Mesendoderm (in vitro differentiated cells): ENCODE results near the gene RASGRP1. TPM values are rescaled to one million over a fixed set of nuclear protein-coding genes. Genes with fewer than 3 reads are reported as not detected.
A peak's percentile ranks its signal among the peaks of the same experiment; 100 is the strongest.

Source experiments
- DNase-seq: peaks from one replicate; pipeline ENCODE4 v3.0.0; 2013
- H2AK5ac ChIP-seq: 2 replicates; pipeline ENCODE4 v1.6.1; 2013; ENCODE audit warnings: low read length, inconsistent platforms
- H2BK120ac ChIP-seq: 2 replicates; pipeline ENCODE4 v1.6.1; 2013; ENCODE audit warnings: low read depth, mild to moderate bottlenecking, low read length, moderate library complexity, mixed read lengths
- H2BK15ac ChIP-seq: replicated peaks from 2 replicates; pipeline ENCODE4 v1.6.1; 2013; ENCODE audit warnings: low read depth, mild to moderate bottlenecking, moderate library complexity
- H2BK5ac ChIP-seq: 2 replicates; pipeline ENCODE4 v1.6.1; 2013; ENCODE audit warnings: low read length, inconsistent platforms
- H3K18ac ChIP-seq: 2 replicates; pipeline ENCODE4 v1.6.1; 2013; ENCODE audit warnings: mild to moderate bottlenecking, low read length, mixed read lengths
- H3K23ac ChIP-seq: one replicate; pipeline ENCODE4 v1.6.1; 2013; ENCODE audit warnings: low read length
- H3K27ac ChIP-seq: 2 replicates; pipeline ENCODE4 v1.5.1; 2013; ENCODE audit warnings: low read depth, mild to moderate bottlenecking, inconsistent platforms, low read length, moderate library complexity
- H3K27me3 ChIP-seq: 2 replicates; pipeline ENCODE4 v1.6.1; 2013; ENCODE audit warnings: low read length, control low read depth, mild to moderate bottlenecking, inconsistent platforms; ENCODE audit not compliant: insufficient read depth, poor library complexity
- H3K36me3 ChIP-seq: 2 replicates; pipeline ENCODE4 v1.6.1; 2013; ENCODE audit warnings: low read length, inconsistent platforms; ENCODE audit not compliant: control insufficient read depth, insufficient read depth
- H3K4ac ChIP-seq: one replicate; pipeline ENCODE4 v1.6.1; 2013; ENCODE audit warnings: low read depth, mild to moderate bottlenecking, low read length, moderate library complexity
- H3K4me1 ChIP-seq: 2 replicates; pipeline ENCODE4 v1.6.1; 2013; ENCODE audit warnings: low read depth, low read length, inconsistent platforms; ENCODE audit not compliant: control insufficient read depth
- H3K4me2 ChIP-seq: 2 replicates; pipeline ENCODE4 v1.6.1; 2013; ENCODE audit warnings: low read length
- H3K4me3 ChIP-seq: 2 replicates; pipeline ENCODE4 v1.5.1; 2013; ENCODE audit warnings: mild to moderate bottlenecking, low read length
- H3K56ac ChIP-seq: one replicate; pipeline ENCODE4 v1.6.1; 2013; ENCODE audit warnings: low read length
- H3K79me1 ChIP-seq: 2 replicates; pipeline ENCODE4 v1.6.1; 2013; ENCODE audit warnings: low read length, inconsistent platforms
- H3K79me2 ChIP-seq: 2 replicates; pipeline ENCODE4 v1.6.1; 2013; ENCODE audit warnings: mild to moderate bottlenecking, low read length; ENCODE audit not compliant: control insufficient read depth, insufficient read depth
- H3K9ac ChIP-seq: 2 replicates; pipeline ENCODE4 v1.6.1; 2013; ENCODE audit warnings: low read length, inconsistent platforms
- H4K5ac ChIP-seq: one replicate; pipeline ENCODE4 v1.6.1; 2013; ENCODE audit warnings: low read length
- H4K8ac ChIP-seq: one replicate; pipeline ENCODE4 v1.6.1; 2013; ENCODE audit warnings: low read depth, mild to moderate bottlenecking, control low read depth, low read length, moderate library complexity
- WGBS: extraction: QIAGEN DNeasy Blood & Tissue Kit; methylation state at CpG from one replicate; pipeline ENCODE4 v1.1.7; 2013; ENCODE audit warnings: low lambda C conversion rate, missing lambda C conversion rate; ENCODE audit not compliant: insufficient coverage; ENCODE audit errors: extremely low coverage; 5-methylcytosine and 5-hydroxymethylcytosine counted together
- polyA plus RNA-seq, 2 experiments: library from polyadenylated mRNA; stranded (reverse); fragments of 200-250 nt; gene quantifications; one replicate each; pipeline ENCODE4 v1.2.3, GENCODE V29; 2013

Gene RASGRP1
- polyA plus RNA-seq (2013, experiment 1 of 2), result 0.32 TPM
- 0.42 TPM for polyA plus RNA-seq (2013, experiment 2 of 2)

DNA sequence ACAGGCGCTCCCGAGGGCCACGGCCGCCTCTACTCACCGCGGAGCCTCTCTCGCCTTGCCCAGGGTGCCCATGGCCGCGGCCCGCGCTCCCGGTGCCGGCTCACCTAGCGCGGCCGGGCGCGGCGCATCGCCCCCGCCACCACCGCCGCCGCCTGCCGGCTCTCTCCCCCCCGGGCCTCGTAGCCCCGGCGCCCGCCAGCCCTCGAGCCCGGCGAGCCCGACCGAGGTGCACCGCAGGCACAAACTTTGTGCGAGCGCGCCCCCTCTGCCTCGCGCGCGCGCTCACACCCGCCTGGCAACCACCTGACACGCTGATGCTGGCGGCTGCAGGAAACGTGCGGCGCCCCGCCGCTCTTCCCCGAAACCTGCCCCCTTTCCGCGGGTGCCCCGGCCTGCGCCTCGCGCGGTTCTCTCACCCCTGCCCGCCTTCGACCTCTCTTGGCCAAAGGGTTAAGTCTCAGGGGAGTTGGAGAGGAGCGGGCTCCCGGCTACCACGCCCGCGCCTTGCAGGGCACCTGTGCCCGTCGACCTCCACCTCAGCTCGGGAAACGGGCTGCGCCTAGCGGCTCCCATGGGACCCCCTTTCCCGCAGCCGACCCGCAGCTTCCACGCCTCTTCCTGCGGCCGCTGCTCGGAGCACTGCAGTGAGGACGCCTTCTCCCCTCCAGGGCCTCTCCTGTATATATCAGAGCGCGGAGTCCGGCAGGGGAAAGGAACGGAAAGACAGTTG lies at the start of gene RASGRP1:
TSS of gene RASGRP1 (minus strand) at position 258 of the 730 bp plus-strand sequence. CDS start at position 72, 186 bp downstream.
- no CpG with 5 or more reads among the region's 85 CpGs for WGBS
- Histone ChIP-seq H3K79me2 (no peaks in the 10 kb centered on the region), H3K4ac (no peak within 1 kb of the TSS), H2BK5ac (no peak within 1 kb of the TSS), H2BK120ac (no peak within 1 kb of the TSS), H3K4me1 (no peaks in the 10 kb centered on the region), H3K56ac (peak within 1 kb of the TSS; percentile 80), H3K23ac (no peak within 1 kb of the TSS), H3K79me1 (no peaks in the 10 kb centered on the region), H3K27me3 (peaks cover 15% of the 10 kb centered on the region), H3K4me2 (peak within 1 kb of the TSS; percentile 56), H3K36me3 (no peaks in the 10 kb centered on the region), H3K4me3 (peak within 1 kb of the TSS; percentile 31), H4K8ac (no peak within 1 kb of the TSS), H4K5ac (no peak within 1 kb of the TSS), H2BK15ac (no peak within 1 kb of the TSS), H2AK5ac (no peak within 1 kb of the TSS), H3K9ac (peak within 1 kb of the TSS; percentile 44), H3K27ac (no peak within 1 kb of the TSS), H3K18ac (peak within 1 kb of the TSS; percentile 15)
- peak; percentile 74 for DNase-seq

DNA sequence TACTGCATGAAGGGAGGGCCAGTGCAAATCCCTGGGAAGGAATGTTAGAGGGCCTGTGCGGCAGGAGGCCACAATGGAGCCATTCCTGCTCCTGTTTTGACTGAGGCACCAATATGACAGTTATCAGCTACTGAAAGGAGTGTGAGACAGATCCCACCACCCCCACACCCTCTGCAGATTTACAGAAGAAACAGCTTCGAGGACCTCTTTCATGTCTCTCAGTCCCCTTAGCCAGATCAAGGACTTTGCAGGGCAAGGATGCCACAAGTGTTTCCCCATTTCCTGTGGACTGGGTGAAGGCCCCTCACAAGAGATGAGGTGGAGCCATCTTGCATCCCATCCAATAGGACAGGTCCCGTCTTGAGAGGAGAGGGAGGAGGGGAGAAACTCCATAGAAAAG lies 48.5 kb upstream of the RASGRP1 start:
- no peak overlapping the region for H3K23ac ChIP-seq
- H2BK5ac ChIP-seq, result no peak overlapping the region
- no peaks in the 10 kb centered on the region for H3K27me3 ChIP-seq
- no peak overlapping the region for H3K4ac ChIP-seq
- H3K36me3 ChIP-seq, result no peaks in the 10 kb centered on the region
- no peaks in the 10 kb centered on the region for H3K79me1 ChIP-seq
- no peak overlapping the region for H2BK15ac ChIP-seq
- WGBS, result no CpG with 5 or more reads among the region's 3 CpGs
- H3K56ac ChIP-seq, result no peak overlapping the region
- no peak overlapping the region for H3K27ac ChIP-seq
- H3K18ac ChIP-seq, result no peak overlapping the region
- no peak overlapping the region for H3K4me2 ChIP-seq
- no peak overlapping the region for H3K9ac ChIP-seq
- no peaks in the 10 kb centered on the region for H3K79me2 ChIP-seq
- no peak overlapping the region for H4K8ac ChIP-seq
- DNase-seq, result peak; percentile 3
- H4K5ac ChIP-seq, result no peak overlapping the region
- no peak overlapping the region for H2BK120ac ChIP-seq
- H3K4me3 ChIP-seq, result no peak overlapping the region
- no peaks in the 10 kb centered on the region for H3K4me1 ChIP-seq
- H2AK5ac ChIP-seq, result no peak overlapping the region

DNA sequence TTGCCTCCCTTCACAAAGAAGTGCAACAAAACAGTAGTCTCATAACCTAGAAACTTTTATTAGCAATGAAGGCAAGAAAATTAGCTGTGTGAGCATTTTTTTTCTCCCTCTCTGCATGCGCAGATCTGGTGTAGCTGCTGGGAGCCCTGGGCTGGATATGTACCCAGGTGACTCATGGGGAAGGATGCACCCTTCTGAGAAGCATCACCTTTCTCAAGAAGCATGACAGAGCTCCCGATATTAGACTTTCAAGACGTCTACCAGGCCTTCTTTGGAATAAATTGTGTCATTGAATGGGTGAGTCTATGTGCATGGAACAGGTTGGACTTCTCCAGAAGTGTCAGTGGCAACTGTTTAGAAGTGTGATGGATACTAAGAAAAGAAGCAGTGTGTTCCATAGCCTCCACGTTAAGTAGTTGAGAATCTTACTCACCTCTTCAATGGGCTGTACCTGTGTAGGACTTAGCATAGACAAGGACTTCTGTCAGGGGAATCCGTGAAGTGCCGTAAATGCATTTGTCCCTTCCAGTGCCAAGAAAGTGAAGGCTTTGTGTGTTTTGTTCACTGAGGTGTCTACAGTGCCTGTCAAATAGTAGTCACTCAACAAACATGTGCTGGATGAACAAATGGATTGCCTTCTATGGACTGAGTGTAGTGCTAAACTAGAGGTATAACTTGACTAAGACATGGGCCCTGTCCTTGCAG lies 47.7 kb upstream of the RASGRP1 start:
- Histone ChIP-seq H4K8ac (no peak overlapping the region), H2AK5ac (no peak overlapping the region), H3K79me2 (no peaks in the 10 kb centered on the region), H3K27ac (no peak overlapping the region), H3K56ac (no peak overlapping the region), H2BK120ac (no peak overlapping the region), H3K4me1 (no peaks in the 10 kb centered on the region), H3K36me3 (no peaks in the 10 kb centered on the region), H3K9ac (no peak overlapping the region), H3K18ac (no peak overlapping the region), H2BK15ac (no peak overlapping the region), H3K4me3 (no peak overlapping the region), H3K79me1 (no peaks in the 10 kb centered on the region), H3K4ac (no peak overlapping the region), H2BK5ac (no peak overlapping the region), H4K5ac (no peak overlapping the region), H3K27me3 (no peaks in the 10 kb centered on the region), H3K4me2 (no peak overlapping the region), H3K23ac (no peak overlapping the region)
- no peak for DNase-seq
- WGBS, result no CpG with 5 or more reads among the region's 6 CpGs

DNA sequence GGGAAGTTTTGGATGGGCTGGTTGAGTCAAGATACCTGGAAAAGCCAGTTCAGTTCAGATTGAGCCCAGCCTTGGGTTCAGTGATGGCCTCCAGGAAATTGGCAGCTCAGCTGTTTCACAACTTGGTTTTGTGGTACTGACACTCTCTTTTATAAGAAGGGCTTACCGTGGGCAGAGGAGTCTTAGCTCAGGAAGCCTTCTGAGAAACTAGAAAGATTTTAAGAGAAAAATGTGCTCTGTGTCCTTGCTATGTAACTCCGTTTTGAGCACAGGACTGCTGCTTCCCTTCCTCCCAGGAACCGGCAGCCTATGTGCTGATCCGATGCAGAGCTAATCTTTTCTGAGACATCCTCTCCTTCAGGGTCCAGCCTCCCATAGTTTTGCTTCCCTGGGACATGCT lies 46.6 kb upstream of the RASGRP1 start:
- Histone ChIP-seq H3K36me3 (no peaks in the 10 kb centered on the region), H2BK5ac (no peak overlapping the region), H3K4ac (no peak overlapping the region), H4K8ac (no peak overlapping the region), H3K79me2 (no peaks in the 10 kb centered on the region), H3K4me2 (no peak overlapping the region), H3K4me1 (no peaks in the 10 kb centered on the region), H3K27ac (no peak overlapping the region), H2BK120ac (no peak overlapping the region), H3K18ac (no peak overlapping the region), H2AK5ac (no peak overlapping the region), H3K9ac (no peak overlapping the region), H3K79me1 (no peaks in the 10 kb centered on the region), H3K23ac (no peak overlapping the region), H3K56ac (no peak overlapping the region), H4K5ac (no peak overlapping the region), H2BK15ac (no peak overlapping the region), H3K4me3 (no peak overlapping the region), H3K27me3 (no peaks in the 10 kb centered on the region)
- no peak for DNase-seq
- no CpG with 5 or more reads among the region's 4 CpGs for WGBS

DNA sequence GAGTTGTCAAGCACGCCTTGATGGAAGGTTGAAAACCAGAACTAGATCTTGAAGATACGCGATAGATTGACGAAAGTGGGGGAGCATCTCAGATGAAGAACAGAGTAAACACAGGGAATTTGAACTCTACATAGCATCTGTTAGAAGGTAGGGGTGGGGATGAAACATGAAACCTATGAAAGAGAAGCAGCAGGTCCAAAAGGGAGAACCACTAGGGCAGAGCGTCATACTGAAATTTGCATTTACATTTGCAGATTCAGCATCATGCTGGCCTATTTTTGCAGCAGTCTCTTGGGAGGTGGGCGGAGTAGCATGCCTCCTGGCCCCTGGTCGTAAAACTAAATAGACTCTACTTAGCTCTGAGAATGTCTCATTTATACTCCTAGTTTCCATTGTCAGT lies 46.1 kb upstream of the RASGRP1 start:
- Histone ChIP-seq H3K23ac (no peak overlapping the region), H2BK120ac (no peak overlapping the region), H3K27ac (no peak overlapping the region), H3K4me1 (no peaks in the 10 kb centered on the region), H2AK5ac (no peak overlapping the region), H3K79me2 (no peaks in the 10 kb centered on the region), H4K5ac (no peak overlapping the region), H3K36me3 (no peaks in the 10 kb centered on the region), H3K4me2 (no peak overlapping the region), H2BK5ac (no peak overlapping the region), H2BK15ac (no peak overlapping the region), H3K4me3 (no peak overlapping the region), H3K27me3 (no peaks in the 10 kb centered on the region), H3K4ac (no peak overlapping the region), H4K8ac (no peak overlapping the region), H3K9ac (no peak overlapping the region), H3K79me1 (no peaks in the 10 kb centered on the region), H3K56ac (no peak overlapping the region), H3K18ac (no peak overlapping the region)
- no peak for DNase-seq
- no CpG with 5 or more reads among the region's 7 CpGs for WGBS
